Aorta (tissue), 5 donors: ENCODE measurements around the gene ATAD3C. TPM values are rescaled to one million over a fixed set of nuclear protein-coding genes. Genes with fewer than 3 reads are reported as not detected.
"Not testable (repeated sequence)": the region's sequence is repeated elsewhere in the genome, so short reads cannot be mapped to it uniquely, and the experiment has no call there.

Source experiments
- ATAC-seq: fragments of 200-7000 bp; cut with Tn5 transposase; one replicate; pipeline ENCODE4 v1.9.1; 2022; ENCODE audit warnings: moderate library complexity; ENCODE audit not compliant: low FRiP score
- DNase-seq, 2 donors: peaks; one replicate each; pipeline ENCODE4 v3.0.0-alpha.2; 2020
- H3K27ac ChIP-seq, 2 donors: one replicate each; pipeline ENCODE4 v1.5.1; 2013; ENCODE audit warnings: low read length in 2 of 2, mild to moderate bottlenecking in 2 of 2, moderate library complexity in 2 of 2, control low read depth in 1 of 2, inconsistent platforms in 1 of 2, low read depth in 1 of 2
- H3K27me3 ChIP-seq, 2 donors: one replicate each; pipeline ENCODE4 v1.6.1; 2013; ENCODE audit warnings: control low read depth in 1 of 2, low read length in 1 of 2, mild to moderate bottlenecking in 1 of 2, moderate library complexity in 1 of 2; ENCODE audit not compliant: insufficient read depth in 2 of 2, control insufficient read depth in 1 of 2
- H3K36me3 ChIP-seq, 2 donors: one replicate each; pipeline ENCODE4 v1.6.1; 2013; ENCODE audit warnings: control low read depth in 1 of 2, low read length in 1 of 2, mild to moderate bottlenecking in 1 of 2; ENCODE audit not compliant: insufficient read depth in 2 of 2, control insufficient read depth in 1 of 2
- H3K4me1 ChIP-seq, 2 donors: one replicate each; pipeline ENCODE4 v1.6.1; 2013; ENCODE audit warnings: low read length in 2 of 2, control low read depth in 1 of 2, mild to moderate bottlenecking in 1 of 2, moderate library complexity in 1 of 2; ENCODE audit not compliant: insufficient read depth in 2 of 2, control insufficient read depth in 1 of 2
- H3K4me3 ChIP-seq, 2 donors: one replicate each; pipeline ENCODE4 v1.5.1; 2013; ENCODE audit warnings: low read length in 2 of 2, control low read depth in 1 of 2, mild to moderate bottlenecking in 1 of 2
- H3K9me3 ChIP-seq: one replicate; pipeline ENCODE4 v1.6.1; 2013; ENCODE audit warnings: mild to moderate bottlenecking, low read length; ENCODE audit not compliant: control insufficient read depth
- WGBS, 2 donors: extraction: QIAGEN DNeasy Blood & Tissue Kit; methylation state at CpG; one replicate each; pipeline ENCODE4 v1.1.7; 2013; 5-methylcytosine and 5-hydroxymethylcytosine counted together
- intact Hi-C, 2 donors: fragments of 100-400 bp; cut with DNase I; formaldehyde crosslinking; loops; one replicate each; pipeline versions ENCODE4 v1.14.2 to v1.15.0; 2022
- polyA plus RNA-seq, 2 donors: library from polyadenylated mRNA; stranded (reverse); fragments of 200-250 nt; gene quantifications; one replicate each; pipeline ENCODE4 v1.2.3, GENCODE V29; 2013
- total RNA-seq, 2 donors: library from RNA; stranded (reverse); fragmentation: NEBNext Ultra II Directional; extraction: Animal tissue kit (Norgen Biotek cat#: 25700); gene quantifications; one replicate each; pipeline ENCODE4 v1.2.1, GENCODE V29; 2021
- donor health status: healthy with polysubstance abuse.
- donor health status: Bipolar disorder and iron deficiency.
- donor health status: DM: no; HTN: no; CAD: no.
- donor health status: DM: no; HTN: no; CAD: no.
- donor health status: DM: yes; HTN: yes; CAD: no.

The ATAD3C gene
- total and polyA plus RNA-seq, 4 donors = 0.08 to 5.5 (median 0.42) TPM; not detected in 1

DNA sequence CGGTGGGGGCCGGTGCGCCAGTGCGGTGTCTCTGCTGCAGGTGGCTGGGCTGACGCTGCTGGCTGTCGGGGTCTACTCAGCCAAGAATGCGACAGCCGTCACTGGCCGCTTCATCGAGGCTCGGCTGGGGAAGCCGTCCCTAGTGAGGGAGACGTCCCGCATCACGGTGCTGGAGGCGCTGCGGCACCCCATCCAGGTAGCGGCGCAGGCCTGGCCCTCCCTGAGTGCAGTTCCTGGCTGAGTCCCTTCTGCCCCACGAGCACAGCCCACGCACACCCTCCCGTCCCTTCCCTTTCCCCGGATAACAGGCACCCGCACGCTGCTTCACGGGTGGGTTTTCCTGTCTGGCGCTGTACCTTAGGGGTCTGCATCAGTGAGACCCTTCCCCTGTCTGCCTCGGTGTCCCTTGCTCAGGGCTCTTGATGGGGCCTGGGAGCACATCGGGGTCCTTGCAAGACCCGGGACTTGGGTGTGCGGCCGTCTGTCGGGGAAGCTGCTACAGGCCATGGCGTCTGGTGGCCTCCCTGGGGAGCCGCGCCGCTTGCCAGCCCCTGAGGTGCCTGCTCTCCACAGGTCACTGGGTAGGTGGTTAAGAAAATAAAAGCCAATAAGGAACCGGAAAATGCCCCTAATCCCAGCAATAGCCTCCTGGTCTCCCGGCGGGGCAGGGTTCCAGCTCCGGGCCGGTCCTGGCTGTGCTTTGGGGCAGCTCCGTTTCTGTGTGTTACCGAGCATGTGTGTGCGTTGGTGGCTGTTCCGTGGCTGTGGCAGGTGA lies 35.7 kb downstream of the ATAD3C start:
- H3K27ac ChIP-seq, H3K4me3 ChIP-seq, H3K9me3 ChIP-seq, intact Hi-C loops, H3K27me3 ChIP-seq, H3K36me3 ChIP-seq, H3K4me1 ChIP-seq, ATAC-seq, DNase-seq: not testable (repeated sequence)
- 93 to 94% methylated on average over 32 to 43 of the region's 46 CpGs for WGBS, 2 donors

GRCh38 chr1:1485755-1486317 lies 36.3 kb downstream of the ATAD3C start:
- H3K4me1 ChIP-seq, H3K27ac ChIP-seq, H3K27me3 ChIP-seq, H3K9me3 ChIP-seq, intact Hi-C loops, DNase-seq, ATAC-seq, H3K4me3 ChIP-seq: not testable (repeated sequence)
- H3K36me3 ChIP-seq = peaks cover 3 to 13% of the 10 kb centered on the region in 2 donors
- 94 to 95% methylated on average over 21 to 31 of the region's 31 CpGs for WGBS, 2 donors

- no peak overlapping the region for H3K27ac ChIP-seq
- intact Hi-C loops = no loop called here
- H3K27me3 ChIP-seq = no peaks in the 10 kb centered on the region
- H3K36me3 ChIP-seq = peaks cover 3 to 16% of the 10 kb centered on the region in 2 donors
- WGBS, 2 donors = 93 to 94% methylated on average over 18 of the region's 18 CpGs
- H3K4me1 ChIP-seq = no peaks in the 10 kb centered on the region
- DNase-seq (no peak), ATAC-seq (no peak)
- no peak overlapping the region for H3K4me3 ChIP-seq
- H3K9me3 ChIP-seq = no peaks in the 10 kb centered on the region
Measured at GRCh38 chr1:1487701-1488100, 38.2 kb downstream of the ATAD3C start.

GRCh38 chr1:1489231-1489630 lies 39.7 kb downstream of the ATAD3C start:
- Histone ChIP-seq H3K9me3 (no peaks in the 10 kb centered on the region), H3K4me3 (no peak overlapping the region), H3K27ac (no peak overlapping the region), H3K27me3 (no peaks in the 10 kb centered on the region), H3K4me1 (no peaks in the 10 kb centered on the region), H3K36me3 (peaks cover 3 to 14% of the 10 kb centered on the region in 2 donors)
- ATAC-seq (no peak), DNase-seq (no peak)
- intact Hi-C loops = no loop called here
- 94% methylated on average over 16 of the region's 16 CpGs for WGBS, 2 donors

DNA sequence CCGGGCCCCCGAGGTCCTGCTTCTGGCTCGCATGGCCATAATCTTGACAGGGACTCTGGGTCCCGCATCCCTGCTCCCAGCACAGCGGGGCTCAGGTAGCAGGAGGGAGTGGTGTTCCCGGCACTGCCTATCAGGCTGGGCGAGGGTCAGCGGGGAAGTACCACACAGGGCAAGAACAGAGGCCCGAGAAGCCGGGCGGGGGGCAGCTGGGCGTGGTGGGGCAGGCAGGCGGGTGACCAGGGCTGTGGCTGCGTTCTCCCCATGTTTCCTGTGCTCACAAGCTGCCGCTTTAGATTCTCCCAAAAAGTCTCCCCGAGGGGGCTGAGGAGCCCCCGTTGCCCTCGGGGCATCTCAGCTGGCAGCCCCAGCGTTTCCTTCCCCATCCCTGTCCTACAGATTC lies 40.4 kb downstream of the ATAD3C start:
- Histone ChIP-seq H3K27ac (no peak overlapping the region), H3K9me3 (no peaks in the 10 kb centered on the region), H3K4me1 (no peaks in the 10 kb centered on the region), H3K27me3 (no peaks in the 10 kb centered on the region), H3K36me3 (peaks cover 3 to 14% of the 10 kb centered on the region in 2 donors), H3K4me3 (no peak overlapping the region)
- intact Hi-C loops = no loop called here
- DNase-seq = peak in 1 of 2 donors; percentile 33
- 97 to 98% methylated on average over 19 of the region's 19 CpGs for WGBS, 2 donors
- no peak for ATAC-seq

GRCh38 chr1:1490633-1491230 lies 41.2 kb downstream of the ATAD3C start:
- no peak for DNase-seq
- H3K4me1 ChIP-seq = no peaks in the 10 kb centered on the region
- no peaks in the 10 kb centered on the region for H3K27me3 ChIP-seq
- ATAC-seq = no peak
- no peaks in the 10 kb centered on the region for H3K9me3 ChIP-seq
- peaks cover 3 to 14% of the 10 kb centered on the region in 2 donors for H3K36me3 ChIP-seq
- 96 to 98% methylated on average over 18 to 22 of the region's 25 CpGs for WGBS, 2 donors
- H3K4me3 ChIP-seq = no peak overlapping the region
- intact Hi-C loops = no loop called here
- H3K27ac ChIP-seq = no peak overlapping the region

- ATAC-seq (no peak), DNase-seq (no peak)
- 97 to 98% methylated on average over 10 of the region's 10 CpGs for WGBS, 2 donors
- H3K27ac ChIP-seq = no peak overlapping the region
- H3K4me1 ChIP-seq = no peaks in the 10 kb centered on the region
- no peaks in the 10 kb centered on the region for H3K9me3 ChIP-seq
- H3K4me3 ChIP-seq = no peak overlapping the region
- intact Hi-C loops = no loop called here
- H3K36me3 ChIP-seq = peaks cover 3 to 14% of the 10 kb centered on the region in 2 donors
- H3K27me3 ChIP-seq = no peaks in the 10 kb centered on the region
Measured at GRCh38 chr1:1491601-1492000, 42.1 kb downstream of the ATAD3C start.

DNA sequence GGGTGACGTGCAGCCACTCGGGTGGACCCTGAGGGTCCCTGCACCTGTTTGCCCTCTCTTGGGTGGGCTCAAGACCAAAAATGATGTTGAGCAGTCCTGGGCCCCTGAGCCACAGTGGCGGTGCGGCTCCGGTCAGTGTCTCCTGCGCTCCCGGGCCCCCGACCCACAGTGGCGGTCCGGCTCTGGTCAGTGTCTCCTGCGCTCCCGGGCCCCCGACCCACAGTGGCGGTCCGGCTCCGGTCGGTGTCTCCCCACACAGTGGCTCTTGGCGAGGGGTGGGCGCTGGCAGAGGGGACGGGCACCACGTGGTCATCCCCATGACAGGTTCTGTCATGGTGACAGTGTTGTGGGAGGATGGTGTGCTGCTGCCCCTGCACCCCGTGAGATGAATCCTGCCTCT lies 44.8 kb downstream of the ATAD3C start:
- ATAC-seq, intact Hi-C loops, H3K36me3 ChIP-seq, H3K27ac ChIP-seq, H3K4me1 ChIP-seq, DNase-seq, H3K27me3 ChIP-seq, H3K4me3 ChIP-seq, H3K9me3 ChIP-seq: not testable (repeated sequence)
- WGBS, 2 donors = 96 to 99% methylated on average over 20 to 22 of the region's 22 CpGs
